HepG2 (cell line): ENCODE data around the gene ENTREP3. TPM values are rescaled to one million over a fixed set of nuclear protein-coding genes. Genes with fewer than 3 reads are reported as not detected.
A peak's percentile ranks its signal among the peaks of the same experiment; 100 is the strongest.
"Not testable (repeated sequence)": the region's sequence is repeated elsewhere in the genome, so short reads cannot be mapped to it uniquely, and the experiment has no call there.

Source experiments
- ATAC-seq: fragments of 200-7000 bp; cut with Tn5 transposase; 3 replicates; pipeline ENCODE4 v1.9.1; 2020; ENCODE audit warnings: mild to moderate bottlenecking, moderate library complexity
- BruUV-seq: library from RNA; stranded (reverse); fragments of 400-500 nt; replicated peaks from 2 replicates; lab custom pipeline; 2021; lab: Mats Ljungman, UMichigan
- CTCF ChIA-PET: fragments of 300-600 bp; formaldehyde crosslinking; extraction: SDS; loops from one replicate; lab custom pipeline; 2021; ENCODE audit warnings: low total read pairs, inconsistent platforms, low intra/inter-chr PET ratio; lab: Yijun Ruan, JAX
- POLR2A ChIA-PET: fragments of 350-600 bp; sonication (Branson Sonifier 250); formaldehyde crosslinking; loops from one replicate; lab custom pipeline; 2020; ENCODE audit warnings: antibody characterized with exemption, inconsistent platforms; lab: Yijun Ruan, JAX
- DNase-seq: peaks from one replicate; pipeline ENCODE4 v3.0.0-alpha.2; 2015; ENCODE audit warnings: low spot score
- FAIRE-seq: peaks from 3 replicates; lab custom pipeline; 2011; peaks lifted over from hg19 to GRCh38; lab: Jason Lieb, UNC
- H2AFZ ChIP-seq: one replicate; pipeline ENCODE4 v1.6.1; 2011; ENCODE audit warnings: low read length, inconsistent platforms
- H3K27ac ChIP-seq: fragments of 300-600 bp; 3 replicates; pipeline ENCODE4 v1.8.0; 2011; ENCODE audit warnings: mixed run types, mild to moderate bottlenecking, mixed read lengths, low read length, inconsistent platforms; ENCODE audit not compliant: insufficient read depth; ENCODE audit errors: extremely low read length
- H3K27me3 ChIP-seq, 2 experiments: fragments of 200-600 bp in 1 of 2; 2 replicates in 1 of 2; 3 replicates in 1 of 2; pipeline versions ENCODE4 v1.6.0 to v1.8.0; 2011; ENCODE audit warnings: low read length in 2 of 2, mild to moderate bottlenecking in 2 of 2, moderate library complexity in 2 of 2, inconsistent platforms in 1 of 2; ENCODE audit not compliant: insufficient read depth in 2 of 2, control insufficient read depth in 1 of 2
- H3K36me3 ChIP-seq, 2 experiments: fragments of 200-600 bp in 1 of 2; replicated peaks in 1 of 2; 2 replicates in 1 of 2; 3 replicates in 1 of 2; pipeline versions ENCODE4 v1.5.1 to v1.8.0; 2011; ENCODE audit warnings: low read length in 2 of 2, inconsistent platforms in 1 of 2; ENCODE audit not compliant: insufficient read depth in 2 of 2, control insufficient read depth in 1 of 2
- H3K4me1 ChIP-seq: 2 replicates; pipeline ENCODE4 v1.5.1; 2012; ENCODE audit warnings: low read length, inconsistent platforms; ENCODE audit not compliant: insufficient read depth
- H3K4me2 ChIP-seq: 2 replicates; pipeline ENCODE4 v1.6.0; 2011; ENCODE audit warnings: low read depth, low read length, inconsistent platforms
- H3K4me3 ChIP-seq, 3 experiments: fragments of 200-600 bp in 1 of 3; sonication (generic), shearing (Covaris generic) in 1 of 3; replicated peaks in 1 of 3; 2 replicates each; pipeline ENCODE4 v1.5.1; 2011 to 2016; ENCODE audit warnings: low read length in 3 of 3, inconsistent platforms in 2 of 3, low read depth in 2 of 3, mild to moderate bottlenecking in 2 of 3, control low read depth in 1 of 3, mixed read lengths in 1 of 3; ENCODE audit not compliant: insufficient read depth in 1 of 3
- H3K79me2 ChIP-seq: one replicate; pipeline ENCODE4 v1.6.1; 2011; ENCODE audit warnings: low read length, inconsistent platforms; ENCODE audit not compliant: insufficient read depth
- H3K9ac ChIP-seq: 2 replicates; pipeline ENCODE4 v1.6.0; 2011; ENCODE audit warnings: mild to moderate bottlenecking, low read depth, low read length, inconsistent platforms; ENCODE audit not compliant: insufficient read depth
- H3K9me3 ChIP-seq: 2 replicates; pipeline ENCODE4 v1.5.1; 2012; ENCODE audit warnings: mild to moderate bottlenecking, low read length
- H4K20me1 ChIP-seq: 2 replicates; pipeline ENCODE4 v1.6.0; 2011; ENCODE audit warnings: inconsistent platforms, mild to moderate bottlenecking, low read length, moderate library complexity; ENCODE audit not compliant: insufficient read depth
- ESRRA ChIP-seq: sonication (generic); formaldehyde crosslinking; IDR thresholded peaks from 2 replicates; pipeline ENCODE4 v1.5.1; 2020; ENCODE audit warnings: mild to moderate bottlenecking, low read depth, missing genetic modification reagents
- POLR2AphosphoS5 ChIP-seq: IDR thresholded peaks from 2 replicates; pipeline ENCODE4 v1.6.1; 2012; ENCODE audit warnings: low read depth, low read length
- SALL1 ChIP-seq: sonication (generic); formaldehyde crosslinking; IDR thresholded peaks from 2 replicates; pipeline ENCODE4 v1.8.0; 2022; ENCODE audit warnings: mild to moderate bottlenecking, missing genetic modification reagents
- ZNF496 ChIP-seq: sonication (generic); formaldehyde crosslinking; IDR thresholded peaks from 2 replicates; pipeline ENCODE4 v1.8.1; 2023; ENCODE audit warnings: mild to moderate bottlenecking, moderate library complexity, missing genetic modification reagents; ENCODE audit not compliant: insufficient replicate concordance
- WGBS: methylation state at CpG from one replicate; pipeline ENCODE4 v1.1.6; 2017; ENCODE audit warnings: low lambda C conversion rate; 5-methylcytosine and 5-hydroxymethylcytosine counted together
- in situ Hi-C: cut with HindIII; loops from 2 replicates; pipeline ENCODE4 v1.10.0; 2017; ENCODE audit warnings: low pct_unique_long_range_greater_than_20kb; ENCODE audit not compliant: extremely low pct_ligation_motif_present
- intact Hi-C: fragments of 100-400 bp; cut with micrococcal nuclease; formaldehyde crosslinking; loops from one replicate; pipeline ENCODE4 v1.10.0; 2022; ENCODE audit not compliant: unreplicated experiment
- polyA plus RNA-seq, 8 experiments: library from polyadenylated mRNA; depleted of rRNA in 3 of 8; stranded (reverse) in 7 of 8; unstranded in 1 of 8; fragments of >200 nt; fragmentation: Illumina TruSeq in 4 of 8; extraction: Trizol in 4 of 8; gene quantifications; 2 replicates each; pipeline versions ENCODE4 v1.2.1 to v1.2.3, GENCODE V29; 2011 to 2016; ENCODE audit warnings: low read depth in 4 of 8, missing spikeins in 1 of 8, mixed read lengths in 1 of 8; ENCODE audit not compliant: insufficient read depth in 1 of 8
- total RNA-seq, 5 experiments: library from RNA; depleted of rRNA; stranded (reverse); fragments of >200 nt; fragmentation: Illumina TruSeq; extraction: Trizol; gene quantifications; 2 replicates each; pipeline ENCODE4 v1.2.3, GENCODE V29; 2016; ENCODE audit warnings: low read depth in 1 of 5
- TF ChIP-seq, protein P1 (sequence below): sonication (generic); formaldehyde crosslinking; IDR thresholded peaks from 2 replicates; pipeline ENCODE4 v1.5.1; 2020; ENCODE audit warnings: mild to moderate bottlenecking, moderate library complexity, missing genetic modification reagents

Gene ENTREP3
- total and polyA plus RNA-seq, 2 of the 13 experiments (the other 11 are each of a cell fraction or from before 2014, with no cell fraction given): 4.1 to 9.9 TPM

DNA sequence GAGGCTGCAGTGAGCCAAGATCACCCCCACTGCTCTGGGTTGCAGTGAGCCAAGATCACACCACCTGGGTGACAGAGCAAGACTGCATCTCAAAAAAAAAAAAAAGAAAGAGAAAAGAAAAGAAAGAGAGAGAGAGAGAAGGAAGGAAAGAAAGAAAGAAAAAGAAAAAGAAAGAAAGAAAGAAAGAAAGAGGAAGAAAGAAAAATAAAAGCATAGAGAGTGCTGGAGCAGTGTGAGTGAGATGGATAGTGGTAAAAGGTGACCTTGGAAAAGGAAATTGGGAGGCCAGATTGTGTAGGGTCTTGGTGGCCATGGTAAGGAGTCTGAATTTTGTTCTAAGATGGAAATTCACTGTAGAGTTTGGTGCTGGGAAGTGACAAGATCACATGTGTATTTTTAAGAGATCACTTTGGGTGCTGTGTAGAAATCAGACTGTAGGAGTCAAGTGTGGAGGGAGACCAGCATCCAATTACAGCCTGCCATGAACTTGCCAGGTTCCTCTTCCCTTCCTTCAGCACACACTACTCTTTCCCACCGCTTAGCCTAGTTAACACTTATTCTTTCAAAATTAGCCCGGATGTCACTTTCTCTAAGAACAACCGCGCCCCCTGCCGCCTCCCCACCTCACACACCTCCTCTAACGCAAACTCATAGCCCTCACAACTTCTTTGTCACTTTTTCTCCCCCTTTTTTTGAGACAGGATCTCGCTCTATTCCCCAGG, 28.9 kb downstream of the ENTREP3 start (continued):
- TF ChIP-seq, protein P1, sequence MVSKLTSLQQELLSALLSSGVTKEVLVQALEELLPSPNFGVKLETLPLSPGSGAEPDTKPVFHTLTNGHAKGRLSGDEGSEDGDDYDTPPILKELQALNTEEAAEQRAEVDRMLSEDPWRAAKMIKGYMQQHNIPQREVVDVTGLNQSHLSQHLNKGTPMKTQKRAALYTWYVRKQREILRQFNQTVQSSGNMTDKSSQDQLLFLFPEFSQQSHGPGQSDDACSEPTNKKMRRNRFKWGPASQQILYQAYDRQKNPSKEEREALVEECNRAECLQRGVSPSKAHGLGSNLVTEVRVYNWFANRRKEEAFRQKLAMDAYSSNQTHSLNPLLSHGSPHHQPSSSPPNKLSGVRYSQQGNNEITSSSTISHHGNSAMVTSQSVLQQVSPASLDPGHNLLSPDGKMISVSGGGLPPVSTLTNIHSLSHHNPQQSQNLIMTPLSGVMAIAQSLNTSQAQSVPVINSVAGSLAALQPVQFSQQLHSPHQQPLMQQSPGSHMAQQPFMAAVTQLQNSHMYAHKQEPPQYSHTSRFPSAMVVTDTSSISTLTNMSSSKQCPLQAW (CRISPR knock-in tag): peak; percentile 49; the same call in 1 of the 2 replicates
- 0 out of 2 replicates have a peak, but pooled peaks have one; percentile 10 for TF ChIP-seq SALL1
- no peak for TF ChIP-seq POLR2AphosphoS5
- no peak for TF ChIP-seq ZNF496 (CRISPR knock-in tag)
- no peak for TF ChIP-seq ESRRA (CRISPR knock-in tag)

DNA sequence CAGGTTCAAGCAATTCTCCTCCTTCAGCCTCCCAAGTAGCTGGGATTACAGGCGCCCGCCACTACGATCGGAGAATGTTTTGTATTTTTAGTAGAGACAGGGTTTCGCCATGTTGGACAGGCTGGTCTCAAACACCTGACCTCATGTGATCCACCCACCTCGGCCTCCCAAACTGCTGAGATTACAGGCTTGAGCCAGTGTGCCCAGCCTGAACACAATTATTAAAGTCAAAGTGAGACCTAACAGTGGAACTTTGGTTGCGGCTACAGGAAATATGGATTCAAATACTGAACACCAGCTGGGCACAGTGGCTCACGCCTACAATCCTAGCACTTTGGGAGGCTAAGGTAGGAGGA, 29.9 kb downstream of the ENTREP3 start:
- CTCF ChIA-PET, H3K9me3 ChIP-seq, H3K79me2 ChIP-seq, H3K9ac ChIP-seq, FAIRE-seq, H3K27ac ChIP-seq, intact Hi-C loops, H3K36me3 ChIP-seq, H4K20me1 ChIP-seq, POLR2A ChIA-PET, H3K4me3 ChIP-seq, H2AFZ ChIP-seq, H3K27me3 ChIP-seq, H3K4me2 ChIP-seq, DNase-seq, BruUV-seq, ATAC-seq, in situ Hi-C loops: not testable (repeated sequence)
- over 99% methylated on average over 8 of the region's 8 CpGs for WGBS
- H3K4me1 ChIP-seq: peaks cover 24% of the 10 kb centered on the region
